Measurements from ENCODE around the gene SLC35C1.

DNA sequence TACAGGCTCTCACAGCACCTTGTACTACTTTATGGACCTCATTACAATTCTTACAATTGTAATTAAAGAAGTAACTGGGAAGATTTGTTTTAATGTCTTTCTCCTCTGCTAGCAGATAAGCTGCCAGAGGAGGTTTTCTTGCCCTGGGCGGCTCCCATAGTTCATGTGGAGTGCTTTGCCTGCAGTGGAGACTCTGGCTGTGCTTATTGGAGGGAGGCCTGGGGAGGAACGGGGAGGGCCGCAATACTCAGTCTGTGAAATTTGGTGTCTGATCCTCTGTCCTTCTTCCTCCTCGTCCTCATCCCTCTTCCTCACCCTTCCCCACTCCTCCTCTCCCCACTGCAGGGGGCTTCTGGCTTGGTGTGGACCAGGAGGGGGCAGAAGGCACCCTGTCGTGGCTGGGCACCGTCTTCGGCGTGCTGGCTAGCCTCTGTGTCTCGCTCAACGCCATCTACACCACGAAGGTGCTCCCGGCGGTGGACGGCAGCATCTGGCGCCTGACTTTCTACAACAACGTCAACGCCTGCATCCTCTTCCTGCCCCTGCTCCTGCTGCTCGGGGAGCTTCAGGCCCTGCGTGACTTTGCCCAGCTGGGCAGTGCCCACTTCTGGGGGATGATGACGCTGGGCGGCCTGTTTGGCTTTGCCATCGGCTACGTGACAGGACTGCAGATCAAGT lies 5.6 kb downstream of the SLC35C1 start:
- TF ChIP-seq CTCF (IDR thresholded peaks at IDR 0.05) = no peak
- no peak for TF ChIP-seq POLR2A (IDR thresholded peaks at IDR 0.05)
